ENCODE data around the gene STMN1.
A peak's percentile ranks its signal among the peaks of the same experiment; 100 is the strongest.
"Not testable (repeated sequence)": the region's sequence is repeated elsewhere in the genome, so short reads cannot be mapped to it uniquely, and the experiment has no call there.

Gene STMN1

GRCh38 chr1:25947027-25947426, 40.8 kb upstream of the STMN1 start:
- H2BK120ac ChIP-seq (ENCODE audit: low read depth, low read length), result no peak overlapping the region
- no peak overlapping the region for H2BK5ac ChIP-seq (ENCODE audit: low read length)
- H3K4ac ChIP-seq (ENCODE audit: low read depth, low read length), result no peak overlapping the region
- no peak overlapping the region for H3K23ac ChIP-seq (ENCODE audit: low read length)
- DNase-seq, result no peak
- H3K4me1 ChIP-seq (ENCODE audit: control insufficient read depth, low read depth, low read length), result no peaks in the 10 kb centered on the region
- H3K27ac ChIP-seq (ENCODE audit: low read depth, low read length), result no peak overlapping the region
- H3K4me3 ChIP-seq (ENCODE audit: low read length), result no peak overlapping the region
- no peaks in the 10 kb centered on the region for H3K79me1 ChIP-seq (ENCODE audit: low read length)
- no CpG with 5 or more reads among the region's 2 CpGs for WGBS (ENCODE audit: extremely low coverage, insufficient coverage, low lambda C conversion rate)
- no peak overlapping the region for H2BK15ac ChIP-seq (replicated peaks; ENCODE audit: low read depth)
- H3K9ac ChIP-seq (ENCODE audit: low read length), result no peak overlapping the region
- H3K18ac ChIP-seq (ENCODE audit: low read length), result no peak overlapping the region
- H3K56ac ChIP-seq (ENCODE audit: low read length), result no peak overlapping the region
- H3K4me2 ChIP-seq (ENCODE audit: low read length), result no peak overlapping the region
- H3K36me3 ChIP-seq (ENCODE audit: control insufficient read depth, insufficient read depth, low read length), result no peaks in the 10 kb centered on the region
- H4K8ac ChIP-seq (ENCODE audit: low read depth, low read length), result no peak overlapping the region
- H3K79me2 ChIP-seq (ENCODE audit: control insufficient read depth, insufficient read depth, low read length), result no peaks in the 10 kb centered on the region
- no peak overlapping the region for H2AK5ac ChIP-seq (ENCODE audit: low read length)
- no peak overlapping the region for H4K5ac ChIP-seq (ENCODE audit: low read length)
- H3K27me3 ChIP-seq (ENCODE audit: insufficient read depth, low read length, poor library complexity), result no peaks in the 10 kb centered on the region

GRCh38 chr1:25945761-25946160, 39.5 kb upstream of the STMN1 start:
- Histone ChIP-seq H2AK5ac (ENCODE audit: low read length) (no peak overlapping the region), H3K4me3 (ENCODE audit: low read length) (no peak overlapping the region), H3K9ac (ENCODE audit: low read length) (no peak overlapping the region), H3K27ac (ENCODE audit: low read depth, low read length) (peak overlapping the region; percentile 48), H3K4ac (ENCODE audit: low read depth, low read length) (no peak overlapping the region), H3K36me3 (ENCODE audit: control insufficient read depth, insufficient read depth, low read length) (no peaks in the 10 kb centered on the region), H3K18ac (ENCODE audit: low read length) (no peak overlapping the region), H3K79me1 (ENCODE audit: low read length) (no peaks in the 10 kb centered on the region), H2BK5ac (ENCODE audit: low read length) (no peak overlapping the region), H3K23ac (ENCODE audit: low read length) (no peak overlapping the region), H3K27me3 (ENCODE audit: insufficient read depth, low read length, poor library complexity) (no peaks in the 10 kb centered on the region), H2BK15ac (replicated peaks; ENCODE audit: low read depth) (no peak overlapping the region), H3K79me2 (ENCODE audit: control insufficient read depth, insufficient read depth, low read length) (no peaks in the 10 kb centered on the region), H3K4me2 (ENCODE audit: low read length) (no peak overlapping the region), H3K56ac (ENCODE audit: low read length) (no peak overlapping the region), H3K4me1 (ENCODE audit: control insufficient read depth, low read depth, low read length) (no peaks in the 10 kb centered on the region), H4K8ac (ENCODE audit: low read depth, low read length) (no peak overlapping the region), H4K5ac (ENCODE audit: low read length) (no peak overlapping the region), H2BK120ac (ENCODE audit: low read depth, low read length) (no peak overlapping the region)
- WGBS (ENCODE audit: extremely low coverage, insufficient coverage, low lambda C conversion rate), result no CpG with 5 or more reads among the region's 5 CpGs
- DNase-seq, result peak; percentile 84

DNA sequence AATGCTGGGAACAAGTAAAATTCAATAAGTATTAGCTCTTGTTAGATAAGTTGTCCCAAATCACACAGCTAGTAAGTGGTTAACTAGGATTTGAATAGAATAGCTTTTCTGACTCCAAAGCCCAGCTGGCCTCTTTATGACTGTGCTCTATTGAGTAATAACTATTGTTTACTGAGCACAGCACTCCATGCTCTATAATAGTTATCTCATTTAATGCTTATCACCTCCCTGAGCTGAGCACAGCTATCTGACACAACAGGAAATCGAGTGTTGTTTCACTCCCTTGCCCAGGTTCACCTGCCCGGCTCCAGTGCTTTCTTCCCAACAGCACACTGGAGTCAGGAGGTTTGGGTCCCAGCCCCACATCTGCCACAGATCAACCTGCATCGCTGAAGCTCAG, 38.8 kb upstream of the STMN1 start:
- Histone ChIP-seq H3K27me3 (ENCODE audit: insufficient read depth, low read length, poor library complexity) (no peaks in the 10 kb centered on the region), H2AK5ac (ENCODE audit: low read length) (no peak overlapping the region), H3K79me1 (ENCODE audit: low read length) (no peaks in the 10 kb centered on the region), H2BK120ac (ENCODE audit: low read depth, low read length) (no peak overlapping the region), H3K9ac (ENCODE audit: low read length) (no peak overlapping the region), H3K4me2 (ENCODE audit: low read length) (no peak overlapping the region), H3K36me3 (ENCODE audit: control insufficient read depth, insufficient read depth, low read length) (no peaks in the 10 kb centered on the region), H3K4ac (ENCODE audit: low read depth, low read length) (no peak overlapping the region), H3K4me1 (ENCODE audit: control insufficient read depth, low read depth, low read length) (no peaks in the 10 kb centered on the region), H3K79me2 (ENCODE audit: control insufficient read depth, insufficient read depth, low read length) (no peaks in the 10 kb centered on the region), H3K27ac (ENCODE audit: low read depth, low read length) (peak overlapping the region; percentile 48), H3K4me3 (ENCODE audit: low read length) (no peak overlapping the region), H3K56ac (ENCODE audit: low read length) (no peak overlapping the region), H3K18ac (ENCODE audit: low read length) (no peak overlapping the region), H4K5ac (ENCODE audit: low read length) (no peak overlapping the region), H3K23ac (ENCODE audit: low read length) (no peak overlapping the region), H2BK15ac (replicated peaks; ENCODE audit: low read depth) (no peak overlapping the region), H2BK5ac (ENCODE audit: low read length) (no peak overlapping the region), H4K8ac (ENCODE audit: low read depth, low read length) (no peak overlapping the region)
- DNase-seq, result peak; percentile 53
- no CpG with 5 or more reads among the region's 3 CpGs for WGBS (ENCODE audit: extremely low coverage, insufficient coverage, low lambda C conversion rate)

DNA sequence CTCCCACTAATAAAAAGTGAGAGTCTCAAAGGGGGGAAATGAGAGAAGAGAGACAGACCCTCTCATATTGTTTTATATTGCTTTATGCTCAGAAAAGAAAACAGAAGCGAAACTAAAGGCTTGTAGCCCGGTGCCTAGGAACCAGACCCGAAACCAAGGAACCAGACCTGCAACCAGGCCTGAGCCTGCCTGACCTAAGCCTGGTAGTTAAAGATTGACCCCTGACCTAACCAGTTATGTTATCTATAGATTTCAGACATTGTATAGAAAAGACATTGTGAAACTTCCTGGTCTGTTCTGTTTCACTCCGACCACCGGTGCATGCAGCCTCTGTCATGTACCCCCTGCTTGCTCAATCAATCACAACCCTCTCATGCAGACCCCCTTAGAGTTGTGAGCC, 37.3 kb upstream of the STMN1 start:
- not testable (repeated sequence) for H3K27me3 ChIP-seq (ENCODE audit: insufficient read depth, low read length, poor library complexity); H2BK15ac ChIP-seq (replicated peaks; ENCODE audit: low read depth); H2BK120ac ChIP-seq (ENCODE audit: low read depth, low read length); H2AK5ac ChIP-seq (ENCODE audit: low read length); H3K4me2 ChIP-seq (ENCODE audit: low read length); H3K4ac ChIP-seq (ENCODE audit: low read depth, low read length); H3K9ac ChIP-seq (ENCODE audit: low read length); H4K5ac ChIP-seq (ENCODE audit: low read length); H3K4me1 ChIP-seq (ENCODE audit: control insufficient read depth, low read depth, low read length); H3K79me2 ChIP-seq (ENCODE audit: control insufficient read depth, insufficient read depth, low read length); H3K27ac ChIP-seq (ENCODE audit: low read depth, low read length); H3K56ac ChIP-seq (ENCODE audit: low read length); H3K36me3 ChIP-seq (ENCODE audit: control insufficient read depth, insufficient read depth, low read length); H3K4me3 ChIP-seq (ENCODE audit: low read length); H3K23ac ChIP-seq (ENCODE audit: low read length); H3K79me1 ChIP-seq (ENCODE audit: low read length); H4K8ac ChIP-seq (ENCODE audit: low read depth, low read length); H2BK5ac ChIP-seq (ENCODE audit: low read length); H3K18ac ChIP-seq (ENCODE audit: low read length); DNase-seq
- WGBS (ENCODE audit: extremely low coverage, insufficient coverage, low lambda C conversion rate), result no CpG with 5 or more reads among the region's 5 CpGs

- H3K9ac ChIP-seq (ENCODE audit: low read length), result no peak overlapping the region
- no CpG with 5 or more reads among the region's 4 CpGs for WGBS (ENCODE audit: extremely low coverage, insufficient coverage, low lambda C conversion rate)
- no peaks in the 10 kb centered on the region for H3K79me1 ChIP-seq (ENCODE audit: low read length)
- no peaks in the 10 kb centered on the region for H3K27me3 ChIP-seq (ENCODE audit: insufficient read depth, low read length, poor library complexity)
- H2BK120ac ChIP-seq (ENCODE audit: low read depth, low read length), result no peak overlapping the region
- no peak overlapping the region for H3K18ac ChIP-seq (ENCODE audit: low read length)
- H3K36me3 ChIP-seq (ENCODE audit: control insufficient read depth, insufficient read depth, low read length), result no peaks in the 10 kb centered on the region
- no peaks in the 10 kb centered on the region for H3K79me2 ChIP-seq (ENCODE audit: control insufficient read depth, insufficient read depth, low read length)
- no peaks in the 10 kb centered on the region for H3K4me1 ChIP-seq (ENCODE audit: control insufficient read depth, low read depth, low read length)
- H3K27ac ChIP-seq (ENCODE audit: low read depth, low read length), result no peak overlapping the region
- no peak overlapping the region for H3K4me3 ChIP-seq (ENCODE audit: low read length)
- no peak overlapping the region for H4K8ac ChIP-seq (ENCODE audit: low read depth, low read length)
- no peak overlapping the region for H4K5ac ChIP-seq (ENCODE audit: low read length)
- no peak overlapping the region for H3K4ac ChIP-seq (ENCODE audit: low read depth, low read length)
- no peak overlapping the region for H2AK5ac ChIP-seq (ENCODE audit: low read length)
- no peak overlapping the region for H3K56ac ChIP-seq (ENCODE audit: low read length)
- H3K23ac ChIP-seq (ENCODE audit: low read length), result no peak overlapping the region
- H2BK15ac ChIP-seq (replicated peaks; ENCODE audit: low read depth), result no peak overlapping the region
- H3K4me2 ChIP-seq (ENCODE audit: low read length), result no peak overlapping the region
- no peak for DNase-seq
- no peak overlapping the region for H2BK5ac ChIP-seq (ENCODE audit: low read length)
These were observed 30.7 kb upstream of the STMN1 start for GRCh38 chr1:25936947-25937346.

DNA sequence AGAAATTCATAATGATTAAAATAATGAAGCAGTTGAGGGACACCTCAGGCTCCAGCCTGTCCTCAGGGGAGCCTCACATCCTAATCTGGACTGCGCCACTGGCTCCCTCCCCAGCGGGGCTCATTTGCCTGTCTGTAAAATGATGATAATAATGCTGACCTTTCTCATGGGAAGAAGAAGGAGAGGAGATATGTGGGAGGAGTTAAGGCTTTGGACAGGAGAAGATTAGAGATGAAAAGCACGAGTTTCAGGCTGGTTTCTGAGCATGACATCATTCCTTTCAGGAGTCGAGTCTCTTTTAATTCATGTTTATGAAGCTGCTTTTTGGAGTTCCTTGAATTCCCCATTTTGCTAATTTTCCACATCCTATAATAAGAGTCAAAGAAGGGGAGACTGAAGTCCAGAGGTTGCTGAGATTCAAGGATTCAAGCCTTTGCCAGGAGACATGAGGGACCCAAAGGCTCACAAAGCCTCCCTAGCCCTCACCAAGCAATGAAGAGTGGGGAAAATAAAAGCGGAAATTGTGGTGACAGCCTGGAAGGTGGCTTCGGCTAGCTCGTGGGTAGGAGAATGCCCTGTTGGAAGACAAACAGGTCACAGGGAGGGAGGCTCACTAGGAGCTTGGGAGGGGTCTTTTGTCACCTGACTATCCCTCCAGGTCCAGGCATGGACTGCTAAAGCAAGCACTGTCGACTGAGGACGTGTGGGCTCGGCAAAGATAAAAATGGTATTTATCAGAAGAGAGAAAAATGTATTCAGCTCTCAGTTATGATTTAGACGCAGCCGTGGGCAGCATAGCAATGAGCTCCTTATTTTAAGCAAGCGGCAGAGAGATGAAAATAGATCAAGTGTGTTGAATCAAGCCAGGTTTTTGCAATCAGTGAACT, 27.5 kb upstream of the STMN1 start:
- H3K56ac ChIP-seq (ENCODE audit: low read length), result no peak overlapping the region
- WGBS (ENCODE audit: extremely low coverage, insufficient coverage, low lambda C conversion rate), result no CpG with 5 or more reads among the region's 13 CpGs
- H3K27me3 ChIP-seq (ENCODE audit: insufficient read depth, low read length, poor library complexity), result no peaks in the 10 kb centered on the region
- no peak overlapping the region for H4K8ac ChIP-seq (ENCODE audit: low read depth, low read length)
- no peak overlapping the region for H3K27ac ChIP-seq (ENCODE audit: low read depth, low read length)
- no peak for DNase-seq
- H3K23ac ChIP-seq (ENCODE audit: low read length), result no peak overlapping the region
- no peak overlapping the region for H3K18ac ChIP-seq (ENCODE audit: low read length)
- no peaks in the 10 kb centered on the region for H3K4me1 ChIP-seq (ENCODE audit: control insufficient read depth, low read depth, low read length)
- H2AK5ac ChIP-seq (ENCODE audit: low read length), result no peak overlapping the region
- no peaks in the 10 kb centered on the region for H3K36me3 ChIP-seq (ENCODE audit: control insufficient read depth, insufficient read depth, low read length)
- no peak overlapping the region for H4K5ac ChIP-seq (ENCODE audit: low read length)
- H3K9ac ChIP-seq (ENCODE audit: low read length), result no peak overlapping the region
- H3K4me2 ChIP-seq (ENCODE audit: low read length), result no peak overlapping the region
- no peaks in the 10 kb centered on the region for H3K79me2 ChIP-seq (ENCODE audit: control insufficient read depth, insufficient read depth, low read length)
- H2BK120ac ChIP-seq (ENCODE audit: low read depth, low read length), result no peak overlapping the region
- no peak overlapping the region for H3K4me3 ChIP-seq (ENCODE audit: low read length)
- no peak overlapping the region for H2BK5ac ChIP-seq (ENCODE audit: low read length)
- no peak overlapping the region for H3K4ac ChIP-seq (ENCODE audit: low read depth, low read length)
- no peaks in the 10 kb centered on the region for H3K79me1 ChIP-seq (ENCODE audit: low read length)
- no peak overlapping the region for H2BK15ac ChIP-seq (replicated peaks; ENCODE audit: low read depth)

All from mesendoderm (in vitro differentiated cells).